Activated T-helper 17 cell treated with anti-CD3 and anti-CD28 coated beads, Interleukin-2, amount 50 U/mL, for 72 hours (primary cell): ENCODE measurements around the gene MERTK. TPM values are rescaled to one million over a fixed set of nuclear protein-coding genes. Genes with fewer than 3 reads are reported as not detected.
A peak's percentile ranks its signal among the peaks of the same experiment; 100 is the strongest.
"Not testable (repeated sequence)": the region's sequence is repeated elsewhere in the genome, so short reads cannot be mapped to it uniquely, and the experiment has no call there.

ENCODE experiments used
- ATAC-seq: fragments of 150-1000 bp; cut with Tn5 transposase; replicated peaks from 2 replicates; pipeline ENCODE4 v1.10.0; 2021; ENCODE audit warnings: mild to moderate bottlenecking, moderate library complexity
- H3K27ac Mint-ChIP-seq: one replicate; pipeline ENCODE4 v1.8.0; 2022; ENCODE audit warnings: mixed read lengths
- H3K27me3 Mint-ChIP-seq: one replicate; pipeline ENCODE4 v1.8.0; 2022; ENCODE audit warnings: mixed read lengths
- H3K36me3 Mint-ChIP-seq: one replicate; pipeline ENCODE4 v1.8.0; 2022; ENCODE audit warnings: low read depth, mild to moderate bottlenecking, mixed read lengths
- H3K4me1 Mint-ChIP-seq: one replicate; pipeline ENCODE4 v1.8.0; 2022; ENCODE audit warnings: mixed read lengths
- H3K4me3 Mint-ChIP-seq: one replicate; pipeline ENCODE4 v1.8.0; 2022; ENCODE audit warnings: mild to moderate bottlenecking, mixed read lengths
- H3K9me3 Mint-ChIP-seq: one replicate; pipeline ENCODE4 v1.8.0; 2022; ENCODE audit warnings: mixed read lengths
- total RNA-seq, 2 donors: library from RNA; stranded (reverse); gene quantifications; one replicate each; pipeline ENCODE4 v1.2.3, GENCODE V29; 2022

MERTK gene
- total RNA-seq, 2 donors from 2014 or later, result 0.43 to 0.87 TPM

GRCh38 chr2:111903930-111904439 lies 5.6 kb downstream of the MERTK start:
- no peak overlapping the region for H3K4me3 Mint-ChIP-seq
- H3K4me1 Mint-ChIP-seq, result peaks cover 8% of the 10 kb centered on the region
- H3K9me3 Mint-ChIP-seq, result no peaks in the 10 kb centered on the region
- H3K36me3 Mint-ChIP-seq, result no peaks in the 10 kb centered on the region
- no peak overlapping the region for H3K27ac Mint-ChIP-seq
- peaks cover 9% of the 10 kb centered on the region for H3K27me3 Mint-ChIP-seq
- ATAC-seq, result no peak

GRCh38 chr2:111904726-111905474 lies 6.5 kb downstream of the MERTK start:
- no peaks in the 10 kb centered on the region for H3K36me3 Mint-ChIP-seq
- peaks cover 8% of the 10 kb centered on the region for H3K4me1 Mint-ChIP-seq
- H3K27me3 Mint-ChIP-seq, result peaks cover 9% of the 10 kb centered on the region
- no peak overlapping the region for H3K27ac Mint-ChIP-seq
- no peak for ATAC-seq
- H3K4me3 Mint-ChIP-seq, result no peak overlapping the region
- H3K9me3 Mint-ChIP-seq, result no peaks in the 10 kb centered on the region

- H3K4me1 Mint-ChIP-seq, H3K4me3 Mint-ChIP-seq, ATAC-seq, H3K9me3 Mint-ChIP-seq, H3K27me3 Mint-ChIP-seq, H3K36me3 Mint-ChIP-seq: not testable (repeated sequence)
- H3K27ac Mint-ChIP-seq, result peak overlapping the region; percentile 46
These were observed 7.1 kb downstream of the MERTK start for GRCh38 chr2:111905475-111905869.

- Mint-ChIP-seq H3K4me1 (peaks cover 8% of the 10 kb centered on the region), H3K27ac (peak overlapping the region; percentile 46), H3K36me3 (no peaks in the 10 kb centered on the region), H3K4me3 (no peak overlapping the region), H3K27me3 (peaks cover 5% of the 10 kb centered on the region), H3K9me3 (no peaks in the 10 kb centered on the region)
- peak; percentile 28 for ATAC-seq
These were observed 7.8 kb downstream of the MERTK start for GRCh38 chr2:111905990-111906735.

- H3K27ac Mint-ChIP-seq, result no peak overlapping the region
- ATAC-seq, result no peak
These were observed 10.2 kb downstream of the MERTK start for GRCh38 chr2:111908578-111908977.

GRCh38 chr2:111909079-111909478 lies 10.7 kb downstream of the MERTK start:
- H3K27ac Mint-ChIP-seq, result no peak overlapping the region
- H3K9me3 Mint-ChIP-seq, result no peaks in the 10 kb centered on the region
- no peak for ATAC-seq
- peaks cover 8% of the 10 kb centered on the region for H3K4me1 Mint-ChIP-seq
- H3K4me3 Mint-ChIP-seq, result no peak overlapping the region
- H3K27me3 Mint-ChIP-seq, result no peaks in the 10 kb centered on the region
- H3K36me3 Mint-ChIP-seq, result no peaks in the 10 kb centered on the region

More at GRCh38 chr2:111908578-111908977, 10.2 kb downstream of the MERTK start:
- H3K4me3 Mint-ChIP-seq, result no peak overlapping the region
- no peaks in the 10 kb centered on the region for H3K36me3 Mint-ChIP-seq
- no peaks in the 10 kb centered on the region for H3K27me3 Mint-ChIP-seq
- H3K4me1 Mint-ChIP-seq, result peaks cover 8% of the 10 kb centered on the region
- H3K9me3 Mint-ChIP-seq, result no peaks in the 10 kb centered on the region

GRCh38 chr2:111909997-111910396 lies 11.6 kb downstream of the MERTK start:
- H3K9me3 Mint-ChIP-seq, H3K27me3 Mint-ChIP-seq, H3K4me3 Mint-ChIP-seq, H3K27ac Mint-ChIP-seq, ATAC-seq, H3K36me3 Mint-ChIP-seq, H3K4me1 Mint-ChIP-seq: not testable (repeated sequence)

GRCh38 chr2:111910609-111911277 lies 12.3 kb downstream of the MERTK start:
- H3K27me3 Mint-ChIP-seq, result no peaks in the 10 kb centered on the region
- H3K4me3 Mint-ChIP-seq, result no peak overlapping the region
- no peak for ATAC-seq
- no peaks in the 10 kb centered on the region for H3K9me3 Mint-ChIP-seq
- peaks cover 8% of the 10 kb centered on the region for H3K4me1 Mint-ChIP-seq
- H3K36me3 Mint-ChIP-seq, result no peaks in the 10 kb centered on the region
- H3K27ac Mint-ChIP-seq, result no peak overlapping the region

GRCh38 chr2:111911295-111911977 lies 13.0 kb downstream of the MERTK start:
- H3K36me3 Mint-ChIP-seq, ATAC-seq, H3K27me3 Mint-ChIP-seq, H3K27ac Mint-ChIP-seq, H3K9me3 Mint-ChIP-seq, H3K4me3 Mint-ChIP-seq, H3K4me1 Mint-ChIP-seq: not testable (repeated sequence)

GRCh38 chr2:111912547-111912946 lies 14.1 kb downstream of the MERTK start:
- H3K27me3 Mint-ChIP-seq, result no peaks in the 10 kb centered on the region
- no peaks in the 10 kb centered on the region for H3K9me3 Mint-ChIP-seq
- no peaks in the 10 kb centered on the region for H3K4me1 Mint-ChIP-seq

GRCh38 chr2:111917106-111917505 lies 18.7 kb downstream of the MERTK start:
- ATAC-seq, result no peak
- no peaks in the 10 kb centered on the region for H3K9me3 Mint-ChIP-seq
- H3K4me1 Mint-ChIP-seq, result no peaks in the 10 kb centered on the region
- H3K27me3 Mint-ChIP-seq, result no peaks in the 10 kb centered on the region
- H3K4me3 Mint-ChIP-seq, result no peak overlapping the region
- no peak overlapping the region for H3K27ac Mint-ChIP-seq
- no peaks in the 10 kb centered on the region for H3K36me3 Mint-ChIP-seq

More at GRCh38 chr2:111912547-111912946, 14.1 kb downstream of the MERTK start:
- H3K4me3 Mint-ChIP-seq, result no peak overlapping the region
- ATAC-seq, result no peak
- no peaks in the 10 kb centered on the region for H3K36me3 Mint-ChIP-seq
- no peak overlapping the region for H3K27ac Mint-ChIP-seq

GRCh38 chr2:111918383-111918806 lies 20.0 kb downstream of the MERTK start:
- Mint-ChIP-seq H3K36me3 (no peaks in the 10 kb centered on the region), H3K4me1 (no peaks in the 10 kb centered on the region), H3K27ac (no peak overlapping the region), H3K4me3 (no peak overlapping the region), H3K9me3 (no peaks in the 10 kb centered on the region), H3K27me3 (peaks cover 3% of the 10 kb centered on the region)
- ATAC-seq, result no peak

- Mint-ChIP-seq H3K4me1 (peaks cover under 1% of the 10 kb centered on the region), H3K27ac (no peak overlapping the region), H3K36me3 (no peaks in the 10 kb centered on the region), H3K27me3 (peaks cover 5% of the 10 kb centered on the region), H3K4me3 (no peak overlapping the region), H3K9me3 (no peaks in the 10 kb centered on the region)
- ATAC-seq, result no peak
These were observed 21.0 kb downstream of the MERTK start for GRCh38 chr2:111919365-111919764.
